Measurements from ENCODE around the gene MRPL32. TPM values are rescaled to one million over a fixed set of nuclear protein-coding genes. Genes with fewer than 3 reads are reported as not detected.

The MRPL32 gene
- total RNA-seq, 6 donors from 2014 or later, result 21.0 to 63.9 (median 42.3) TPM

- Histone ChIP-seq H3K4me1 (peaks cover 0 to 8% (median 2%) of the 10 kb centered on the region in 4 donors), H3K4me3 (no peak overlapping the region), H3K27ac (no peak overlapping the region), H3K27me3 (no peaks in the 10 kb centered on the region), H3K36me3 (no peaks in the 10 kb centered on the region), H3K9me3 (no peaks in the 10 kb centered on the region)
- ATAC-seq (ENCODE audit: low FRiP score in 2 of 2) (no peak), DNase-seq (peak in 1 of 2 donors; percentile 34)
- TF ChIP-seq POLR2A (IDR thresholded peaks at IDR 0.05) (no peak), EP300 (IDR thresholded peaks at IDR 0.05) (no peak), POLR2AphosphoS5 (IDR thresholded peaks at IDR 0.05) (no peak)
- TF ChIP-seq, protein P1, sequence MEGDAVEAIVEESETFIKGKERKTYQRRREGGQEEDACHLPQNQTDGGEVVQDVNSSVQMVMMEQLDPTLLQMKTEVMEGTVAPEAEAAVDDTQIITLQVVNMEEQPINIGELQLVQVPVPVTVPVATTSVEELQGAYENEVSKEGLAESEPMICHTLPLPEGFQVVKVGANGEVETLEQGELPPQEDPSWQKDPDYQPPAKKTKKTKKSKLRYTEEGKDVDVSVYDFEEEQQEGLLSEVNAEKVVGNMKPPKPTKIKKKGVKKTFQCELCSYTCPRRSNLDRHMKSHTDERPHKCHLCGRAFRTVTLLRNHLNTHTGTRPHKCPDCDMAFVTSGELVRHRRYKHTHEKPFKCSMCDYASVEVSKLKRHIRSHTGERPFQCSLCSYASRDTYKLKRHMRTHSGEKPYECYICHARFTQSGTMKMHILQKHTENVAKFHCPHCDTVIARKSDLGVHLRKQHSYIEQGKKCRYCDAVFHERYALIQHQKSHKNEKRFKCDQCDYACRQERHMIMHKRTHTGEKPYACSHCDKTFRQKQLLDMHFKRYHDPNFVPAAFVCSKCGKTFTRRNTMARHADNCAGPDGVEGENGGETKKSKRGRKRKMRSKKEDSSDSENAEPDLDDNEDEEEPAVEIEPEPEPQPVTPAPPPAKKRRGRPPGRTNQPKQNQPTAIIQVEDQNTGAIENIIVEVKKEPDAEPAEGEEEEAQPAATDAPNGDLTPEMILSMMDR (IDR thresholded peaks at IDR 0.05), result no peak
- 69 to 76% methylated on average over 5 to 9 of the region's 9 CpGs for WGBS, 2 donors
These were observed 38.6 kb upstream of the MRPL32 start for GRCh38 chr7:42893346-42894240.

GRCh38 chr7:42900842-42901241, 31.3 kb upstream of the MRPL32 start:
- H3K9me3 ChIP-seq, result no peaks in the 10 kb centered on the region
- H3K27me3 ChIP-seq, result no peaks in the 10 kb centered on the region
- ATAC-seq (ENCODE audit: low FRiP score in 2 of 2) (no peak), DNase-seq (no peak)
- no peaks in the 10 kb centered on the region for H3K36me3 ChIP-seq
- H3K27ac ChIP-seq, result no peak overlapping the region
- H3K4me1 ChIP-seq, result no peaks in the 10 kb centered on the region
- H3K4me3 ChIP-seq, result no peak overlapping the region
- TF ChIP-seq POLR2A (IDR thresholded peaks at IDR 0.05), result no peak
- TF ChIP-seq, protein P1 (IDR thresholded peaks at IDR 0.05), result no peak
- TF ChIP-seq POLR2AphosphoS5 (IDR thresholded peaks at IDR 0.05), result no peak
- TF ChIP-seq EP300 (IDR thresholded peaks at IDR 0.05), result no peak

- 47 to 53% methylated on average over 3 of the region's 3 CpGs for WGBS, 2 donors
- DNase-seq (no peak), ATAC-seq (ENCODE audit: low FRiP score in 2 of 2) (no peak)
- Histone ChIP-seq H3K4me3 (no peak overlapping the region), H3K27ac (no peak overlapping the region), H3K4me1 (peaks cover 0 to 7% (median 3%) of the 10 kb centered on the region in 4 donors), H3K36me3 (no peaks in the 10 kb centered on the region), H3K9me3 (no peaks in the 10 kb centered on the region), H3K27me3 (no peaks in the 10 kb centered on the region)
- TF ChIP-seq POLR2A (IDR thresholded peaks at IDR 0.05) (no peak), EP300 (IDR thresholded peaks at IDR 0.05) (no peak), POLR2AphosphoS5 (IDR thresholded peaks at IDR 0.05) (no peak)
- TF ChIP-seq, protein P1 (IDR thresholded peaks at IDR 0.05), result no peak
These were observed 29.8 kb upstream of the MRPL32 start for GRCh38 chr7:42902331-42902730.

GRCh38 chr7:42906181-42906580, 26.0 kb upstream of the MRPL32 start:
- Histone ChIP-seq H3K27me3 (no peaks in the 10 kb centered on the region), H3K27ac (no peak overlapping the region), H3K9me3 (no peaks in the 10 kb centered on the region), H3K4me3 (no peak overlapping the region), H3K4me1 (peaks cover 7 to 38% (median 14%) of the 10 kb centered on the region in 4 donors), H3K36me3 (no peaks in the 10 kb centered on the region)
- WGBS, 2 donors, result 100% methylated on average over 1 of the region's 1 CpG
- no peak for TF ChIP-seq EP300 (IDR thresholded peaks at IDR 0.05)
- TF ChIP-seq POLR2A (IDR thresholded peaks at IDR 0.05), result no peak
- no peak for TF ChIP-seq POLR2AphosphoS5 (IDR thresholded peaks at IDR 0.05)
- TF ChIP-seq, protein P1 (IDR thresholded peaks at IDR 0.05), result no peak
- ATAC-seq (ENCODE audit: low FRiP score in 2 of 2) (no peak), DNase-seq (no peak)
